Endothelial cell of umbilical vein (primary cell): ENCODE data around the gene DNAJB11. TPM values are rescaled to one million over a fixed set of nuclear protein-coding genes. Genes with fewer than 3 reads are reported as not detected.

Experiments
- BruUV-seq: library from RNA; stranded (reverse); fragments of 400-500 nt; replicated peaks from 2 replicates; lab custom pipeline; 2021; lab: Mats Ljungman, UMichigan
- CTCF ChIA-PET: fragments of 300-600, 350-600 bp; sonication (Branson Sonifier 250); formaldehyde crosslinking; loops from one replicate; lab custom pipeline; 2021; ENCODE audit warnings: antibody characterized with exemption, inconsistent platforms; lab: Charles Lee
- POLR2A ChIA-PET: fragments of 300-600, 350-600 bp; sonication (Branson Sonifier 250); formaldehyde crosslinking; loops from one replicate; lab custom pipeline; 2021; ENCODE audit warnings: antibody characterized with exemption, inconsistent platforms; lab: Charles Lee
- DNase-seq: peaks from one replicate; pipeline ENCODE4 v3.0.0-alpha.2; 2011; ENCODE audit warnings: low read depth, low spot score
- FAIRE-seq: peaks from 2 replicates; lab custom pipeline; 2011; peaks lifted over from hg19 to GRCh38; lab: Jason Lieb, UNC
- H2AFZ ChIP-seq: 2 replicates; pipeline ENCODE4 v1.6.0; 2012; ENCODE audit warnings: low read depth, low read length, control low read depth, inconsistent platforms
- H3K27ac ChIP-seq: 2 replicates; pipeline ENCODE4 v1.5.1; 2011; ENCODE audit warnings: low read depth, mild to moderate bottlenecking, control low read depth, low read length, moderate library complexity; ENCODE audit not compliant: insufficient read depth
- H3K27me3 ChIP-seq, 2 experiments: 2 replicates each; pipeline versions ENCODE4 v1.6.0 to v1.6.1; 2011; ENCODE audit warnings: low read length in 2 of 2, mixed read lengths in 1 of 2; ENCODE audit not compliant: control insufficient read depth in 2 of 2, insufficient read depth in 2 of 2
- H3K36me3 ChIP-seq, 2 experiments: 2 replicates in 1 of 2; 3 replicates in 1 of 2; pipeline ENCODE4 v1.5.1; 2011; ENCODE audit warnings: low read length in 2 of 2, mild to moderate bottlenecking in 1 of 2, moderate library complexity in 1 of 2; ENCODE audit not compliant: control insufficient read depth in 2 of 2, insufficient read depth in 2 of 2; ENCODE audit errors: extremely low read depth in 1 of 2
- H3K4me1 ChIP-seq: 3 replicates; pipeline ENCODE4 v1.5.1; 2011; ENCODE audit warnings: mild to moderate bottlenecking, low read length; ENCODE audit not compliant: control insufficient read depth, insufficient read depth; ENCODE audit errors: extremely low read depth
- H3K4me2 ChIP-seq: 2 replicates; pipeline ENCODE4 v1.6.1; 2011; ENCODE audit warnings: low read length, control low read depth, mixed read lengths; ENCODE audit not compliant: insufficient read depth
- H3K4me3 ChIP-seq, 3 experiments: fragments of 200-600 bp in 1 of 3; sonication (generic), shearing (Covaris generic) in 1 of 3; replicated peaks in 1 of 3; 2 replicates each; pipeline ENCODE4 v1.5.1; 2011 to 2016; ENCODE audit warnings: control low read depth in 3 of 3, low read length in 3 of 3, mild to moderate bottlenecking in 2 of 3, inconsistent platforms in 1 of 3, low read depth in 1 of 3, moderate library complexity in 1 of 3; ENCODE audit not compliant: insufficient read depth in 1 of 3
- H3K79me2 ChIP-seq: 2 replicates; pipeline ENCODE4 v1.6.0; 2012; ENCODE audit warnings: low read length, inconsistent platforms; ENCODE audit not compliant: control insufficient read depth, insufficient read depth
- H3K9ac ChIP-seq: replicated peaks from 2 replicates; pipeline ENCODE3; 2011; ENCODE audit warnings: low read length, control low read depth; ENCODE audit not compliant: insufficient read depth; ENCODE audit errors: extremely low read depth
- H3K9me1 ChIP-seq: replicated peaks from 3 replicates; pipeline ENCODE4 v1.6.0; 2011; ENCODE audit warnings: mild to moderate bottlenecking, low read length; ENCODE audit not compliant: control insufficient read depth, insufficient read depth; ENCODE audit errors: extremely low read depth
- H3K9me3 ChIP-seq: replicated peaks from 2 replicates; pipeline ENCODE4 v1.5.1; 2012; ENCODE audit warnings: low read length, inconsistent platforms; ENCODE audit not compliant: control insufficient read depth, insufficient read depth
- H4K20me1 ChIP-seq: replicated peaks from 2 replicates; pipeline ENCODE3; 2011; ENCODE audit warnings: mild to moderate bottlenecking, low read length; ENCODE audit not compliant: control insufficient read depth, insufficient read depth; ENCODE audit errors: extremely low read depth
- CTCF ChIP-seq, 2 donors: IDR thresholded peaks; 1 replicate in 1 of 2; 2 replicates in 1 of 2; pipeline ENCODE4 v1.5.1; 2011; ENCODE audit warnings: low read length in 2 of 2, mild to moderate bottlenecking in 2 of 2, moderate library complexity in 2 of 2, control low read depth in 1 of 2, inconsistent platforms in 1 of 2, low read depth in 1 of 2; ENCODE audit not compliant: insufficient read depth in 1 of 2; ENCODE audit errors: extremely low read depth in 1 of 2
- EZH2 ChIP-seq: IDR thresholded peaks from 2 replicates; pipeline ENCODE4 v1.6.1; 2012; ENCODE audit warnings: borderline replicate concordance, low read depth, mild to moderate bottlenecking, moderate library complexity, low read length, inconsistent platforms; ENCODE audit not compliant: severe bottlenecking
- FOS ChIP-seq: IDR thresholded peaks from 2 replicates; pipeline ENCODE4 v1.6.1; 2011; ENCODE audit warnings: mild to moderate bottlenecking, low read length, moderate library complexity, borderline replicate concordance; ENCODE audit not compliant: insufficient read depth
- GATA2 ChIP-seq: IDR thresholded peaks from 2 replicates; pipeline ENCODE4 v1.7.0; 2011; ENCODE audit warnings: low read depth, mild to moderate bottlenecking, moderate library complexity, mixed read lengths, low read length; ENCODE audit not compliant: insufficient read length, insufficient read depth
- JUN ChIP-seq: IDR thresholded peaks from 2 replicates; pipeline ENCODE4 v1.6.1; 2011; ENCODE audit warnings: borderline replicate concordance, low read depth; ENCODE audit not compliant: insufficient read length, insufficient read depth
- MAX ChIP-seq: IDR thresholded peaks from 2 replicates; pipeline ENCODE4 v1.6.1; 2011; ENCODE audit not compliant: insufficient read depth, insufficient read length
- MYC ChIP-seq: IDR thresholded peaks from one replicate; pipeline ENCODE4 v1.6.1; 2011; ENCODE audit warnings: mild to moderate bottlenecking, low read depth, low read length
- POLR2A ChIP-seq: IDR thresholded peaks from 2 replicates; pipeline ENCODE4 v1.6.1; 2012; ENCODE audit warnings: low read depth, mild to moderate bottlenecking, control low read depth, low read length
- POLR2AphosphoS5 ChIP-seq: IDR thresholded peaks from 2 replicates; pipeline ENCODE4 v1.6.1; 2012; ENCODE audit warnings: low read depth, mild to moderate bottlenecking, control low read depth, low read length, moderate library complexity; ENCODE audit not compliant: insufficient read depth
- dilution Hi-C: fragments of 300-500 bp; cut with MboI; formaldehyde crosslinking; loops from one replicate; pipeline ENCODE4 v1.15.0; 2019; ENCODE audit warnings: low sequenced_read_pairs; ENCODE audit not compliant: extremely low pct_ligation_motif_present
- intact Hi-C: fragments of 100-400 bp; cut with micrococcal nuclease; formaldehyde crosslinking; loops from one replicate; pipeline ENCODE4 v1.10.0; 2022
- polyA plus RNA-seq, 4 experiments: library from polyadenylated mRNA; depleted of rRNA in 3 of 4; stranded (reverse) in 3 of 4; unstranded in 1 of 4; fragments of >200 nt; gene quantifications; 2 replicates each; pipeline versions ENCODE4 v1.2.1 to v1.2.3, GENCODE V29; 2011 to 2012; ENCODE audit warnings: missing spikeins in 1 of 4
- total RNA-seq: library from RNA; stranded (reverse); gene quantifications from 2 replicates; pipeline ENCODE4 v1.2.3, GENCODE V29; 2021

The DNAJB11 gene
- total and polyA plus RNA-seq, 2 donors (not counting 3 experiments of a cell fraction or from before 2014, with no cell fraction given) = 39.5 to 87.6 TPM

GRCh38 chr3:186599785-186600166 lies 29.3 kb downstream of the DNAJB11 start:
- no peak for DNase-seq
- intact Hi-C loops = no loop called here
- POLR2A ChIA-PET = no interaction called here
- Histone ChIP-seq H3K4me3 (no peak overlapping the region), H3K4me1 (no peaks in the 10 kb centered on the region), H3K27ac (no peak overlapping the region), H3K4me2 (no peak overlapping the region), H4K20me1 (no peaks in the 10 kb centered on the region), H3K9me1 (no peaks in the 10 kb centered on the region), H3K36me3 (no peaks in the 10 kb centered on the region), H3K9ac (no peak overlapping the region), H2AFZ (no peak overlapping the region), H3K79me2 (no peaks in the 10 kb centered on the region), H3K9me3 (no peaks in the 10 kb centered on the region), H3K27me3 (peaks cover 0 to 4% of the 10 kb centered on the region in 2 experiments)
- dilution Hi-C loops = no loop called here
- no peak for TF ChIP-seq JUN
- no peak for TF ChIP-seq POLR2AphosphoS5
- no peak for FAIRE-seq
- BruUV-seq = no TSS peak
- CTCF ChIA-PET = interaction anchor here (0.9 to 2.4 kb wide), 6 partner anchors 11 to 59 kb away, joined by 3 to 11 read pairs (median 4); partner anchors contain the start of gene AHSG

GRCh38 chr3:186600896-186601295 lies 30.4 kb downstream of the DNAJB11 start:
- peaks cover 0 to 4% of the 10 kb centered on the region in 2 experiments for H3K27me3 ChIP-seq
- DNase-seq = no peak
- CTCF ChIA-PET = interaction anchor here (0.9 to 2.4 kb wide), 6 partner anchors 9 to 60 kb away, joined by 3 to 11 read pairs (median 4); no protein-coding TSS in a partner anchor
- H3K9ac ChIP-seq = no peak overlapping the region
- no peak overlapping the region for H3K4me2 ChIP-seq
- no peaks in the 10 kb centered on the region for H3K36me3 ChIP-seq
- FAIRE-seq = no peak
- no peak overlapping the region for H2AFZ ChIP-seq
- no peak for TF ChIP-seq EZH2
- TF ChIP-seq MAX = no peak
- TF ChIP-seq JUN = no peak
- no peak for TF ChIP-seq MYC
- no peak for TF ChIP-seq GATA2
- TF ChIP-seq POLR2AphosphoS5 = no peak
- no peak for TF ChIP-seq FOS
- no peak for TF ChIP-seq POLR2A
- TF ChIP-seq CTCF (IDR thresholded peaks at IDR 0.05; ENCODE audit: extremely low read depth in 1 of 2, insufficient read depth in 1 of 2, low read depth in 1 of 2, low read length in 2 of 2) = no peak
- H4K20me1 ChIP-seq = no peaks in the 10 kb centered on the region
- no peak overlapping the region for H3K4me3 ChIP-seq
- no peaks in the 10 kb centered on the region for H3K79me2 ChIP-seq
- BruUV-seq = no TSS peak
- no peaks in the 10 kb centered on the region for H3K9me1 ChIP-seq
- no peaks in the 10 kb centered on the region for H3K9me3 ChIP-seq
- H3K27ac ChIP-seq = no peak overlapping the region
- intact Hi-C loops = no loop called here
- H3K4me1 ChIP-seq = no peaks in the 10 kb centered on the region
- dilution Hi-C loops = no loop called here
- POLR2A ChIA-PET = no interaction called here
